ENCODE measurements around the gene LLGL1. TPM values are rescaled to one million over a fixed set of nuclear protein-coding genes. Genes with fewer than 3 reads are reported as not detected.
A peak's percentile ranks its signal among the peaks of the same experiment; 100 is the strongest.

The LLGL1 gene
- 35.4 and 36.4 TPM in 2 replicates for total RNA-seq

DNA sequence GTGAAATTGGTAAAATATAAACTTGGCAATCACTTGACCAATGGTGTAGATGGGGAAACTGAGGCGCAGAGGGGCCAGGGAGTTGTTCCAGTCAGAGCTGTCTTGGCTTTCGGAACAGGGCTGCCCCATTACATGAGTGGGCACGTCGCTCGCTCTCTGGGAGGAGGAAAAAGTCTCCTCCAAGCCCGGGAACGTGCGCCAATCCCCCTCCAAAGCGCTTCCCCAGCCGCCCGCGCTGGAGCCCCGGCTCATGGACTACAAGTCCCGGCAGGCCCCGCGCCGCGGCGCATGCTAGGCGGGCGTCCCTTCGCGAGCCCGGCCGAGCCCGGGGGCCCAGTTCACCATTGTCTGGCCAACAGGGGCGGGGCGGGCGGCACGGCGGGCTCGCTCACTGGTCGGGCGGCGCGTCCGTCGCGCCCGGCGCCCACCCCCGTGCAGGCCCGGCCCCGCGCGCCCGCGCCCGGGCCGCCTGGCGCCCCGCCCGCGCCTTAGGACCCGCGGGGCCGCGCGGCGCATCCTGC lies at the start of gene LLGL1:
LLGL1 (plus strand) TSS at position 515 of the 521 bp plus-strand sequence. CDS start 48 bp downstream, outside the sequence.
- DNase-seq (ENCODE audit: low read depth, low spot score): peak; percentile 75

DNA sequence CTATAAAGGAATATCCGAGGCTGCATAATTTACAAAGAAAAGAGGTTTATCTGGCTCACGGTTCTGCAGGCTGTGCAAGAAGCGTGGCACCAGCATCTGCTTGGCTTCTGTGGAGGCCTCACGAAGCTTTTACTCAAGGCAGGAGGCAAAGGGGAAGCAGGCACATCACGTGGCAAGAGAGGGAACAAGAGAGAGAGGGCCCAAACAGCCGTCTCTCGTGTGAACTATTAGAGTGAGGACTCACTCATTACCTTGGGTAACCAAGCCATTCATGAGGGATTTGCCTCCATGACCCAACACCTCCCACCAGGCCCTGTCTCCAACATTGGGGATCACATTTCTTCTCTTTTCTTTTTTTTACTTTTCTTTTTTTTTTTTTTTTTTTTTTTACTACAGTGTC lies 49.3 kb upstream of the LLGL1 start:
- DNase-seq (ENCODE audit: low read depth, low spot score): no peak

DNA sequence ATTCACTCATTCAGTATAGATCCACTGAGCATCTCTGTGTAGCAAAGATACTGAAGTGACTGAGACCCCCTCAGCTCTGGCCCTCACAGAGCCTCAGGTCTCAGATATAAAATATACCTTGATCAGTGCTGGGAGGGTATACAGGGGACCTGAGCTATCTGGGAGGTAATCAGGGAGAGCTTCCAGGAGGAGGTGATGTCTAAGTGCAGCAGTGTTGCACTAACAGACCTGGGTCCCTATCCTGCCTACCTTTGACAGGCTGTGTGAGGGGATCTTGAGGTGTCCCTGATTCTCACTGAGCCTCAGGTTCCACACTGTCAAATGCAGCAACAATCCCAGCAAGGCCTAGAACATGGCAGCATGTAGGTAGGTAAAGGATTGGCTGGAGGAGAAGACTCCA lies 48.3 kb upstream of the LLGL1 start:
- no peak for DNase-seq (ENCODE audit: low read depth, low spot score)

DNA sequence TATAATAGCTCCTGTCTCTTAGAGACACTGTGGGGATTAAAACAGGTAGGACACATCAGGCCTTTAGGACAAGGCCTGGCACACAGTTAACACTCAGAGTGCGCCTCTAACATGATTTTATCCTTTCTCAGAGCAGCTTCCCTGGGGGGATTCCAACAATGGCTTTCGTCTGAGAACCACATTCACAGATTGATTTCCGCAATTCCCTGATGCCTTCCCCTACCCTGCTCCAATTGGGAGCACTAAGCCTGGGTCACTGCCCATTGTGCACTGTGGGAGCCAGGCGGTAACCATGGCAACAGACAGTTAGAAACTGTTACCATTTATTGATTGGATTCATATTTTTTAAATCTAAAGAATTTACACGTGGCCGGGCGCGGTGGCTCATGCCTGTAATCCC lies 47.7 kb upstream of the LLGL1 start:
- DNase-seq (ENCODE audit: low read depth, low spot score): no peak

DNA sequence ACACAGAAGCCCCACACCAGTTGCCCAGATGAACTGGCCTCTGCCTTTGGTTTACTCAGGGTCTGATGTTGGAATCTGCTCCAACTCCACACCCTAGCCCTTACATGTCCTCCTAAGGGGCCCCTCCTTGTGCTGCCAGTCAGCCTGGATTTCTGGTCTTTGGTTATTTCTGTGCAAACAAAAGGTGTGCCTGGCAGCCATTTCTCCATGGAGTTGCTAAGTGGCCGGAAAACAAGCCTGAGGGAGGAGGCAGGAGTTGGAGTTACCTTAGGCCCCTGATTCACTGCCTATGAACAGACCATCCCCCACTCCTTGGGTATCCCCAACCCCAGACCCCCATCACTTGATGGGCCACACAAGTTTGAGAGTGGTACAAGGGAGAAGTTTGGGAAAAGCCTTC lies 46.2 kb upstream of the LLGL1 start:
- no peak for DNase-seq (ENCODE audit: low read depth, low spot score)

DNA sequence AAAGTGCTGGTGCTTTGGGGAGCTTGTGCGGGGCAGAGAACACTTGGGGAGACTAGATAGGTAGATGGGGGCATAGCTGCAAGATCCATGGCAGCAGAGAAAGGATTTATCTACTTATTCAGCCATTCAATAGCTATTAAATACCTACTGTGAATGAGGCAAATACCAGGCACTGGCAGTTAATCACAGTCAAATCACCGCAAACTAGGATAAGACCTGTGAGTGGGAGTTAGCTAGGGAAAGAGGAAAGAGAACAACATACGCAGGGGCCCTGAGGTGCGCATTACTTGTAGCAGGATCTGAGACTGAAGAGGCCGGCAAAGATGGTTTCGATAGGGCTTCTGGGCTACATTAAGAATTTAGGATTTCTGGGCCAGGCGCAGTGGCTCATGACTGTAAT lies 45.6 kb upstream of the LLGL1 start:
- DNase-seq (ENCODE audit: low read depth, low spot score): no peak

DNA sequence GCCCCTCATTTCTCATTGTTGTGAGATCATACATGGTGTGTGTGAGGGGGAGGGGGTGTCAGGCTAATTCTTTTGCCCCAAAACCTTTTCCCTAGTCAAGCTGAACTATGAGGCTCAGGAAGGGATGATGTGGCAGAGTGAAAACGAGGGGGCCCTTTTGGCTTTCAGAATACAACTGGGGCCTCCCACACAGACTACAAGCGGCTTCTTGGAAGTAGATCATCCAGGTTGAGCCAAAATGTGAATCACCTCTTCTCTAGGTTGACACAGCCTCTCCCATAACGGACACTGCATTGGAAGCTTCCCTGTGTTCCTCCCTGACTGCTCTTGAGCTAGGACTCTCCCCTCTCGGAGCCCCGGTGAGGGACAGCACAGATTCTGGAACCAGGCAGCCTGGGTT lies 44.1 kb upstream of the LLGL1 start:
- DNase-seq (ENCODE audit: low read depth, low spot score): no peak

DNA sequence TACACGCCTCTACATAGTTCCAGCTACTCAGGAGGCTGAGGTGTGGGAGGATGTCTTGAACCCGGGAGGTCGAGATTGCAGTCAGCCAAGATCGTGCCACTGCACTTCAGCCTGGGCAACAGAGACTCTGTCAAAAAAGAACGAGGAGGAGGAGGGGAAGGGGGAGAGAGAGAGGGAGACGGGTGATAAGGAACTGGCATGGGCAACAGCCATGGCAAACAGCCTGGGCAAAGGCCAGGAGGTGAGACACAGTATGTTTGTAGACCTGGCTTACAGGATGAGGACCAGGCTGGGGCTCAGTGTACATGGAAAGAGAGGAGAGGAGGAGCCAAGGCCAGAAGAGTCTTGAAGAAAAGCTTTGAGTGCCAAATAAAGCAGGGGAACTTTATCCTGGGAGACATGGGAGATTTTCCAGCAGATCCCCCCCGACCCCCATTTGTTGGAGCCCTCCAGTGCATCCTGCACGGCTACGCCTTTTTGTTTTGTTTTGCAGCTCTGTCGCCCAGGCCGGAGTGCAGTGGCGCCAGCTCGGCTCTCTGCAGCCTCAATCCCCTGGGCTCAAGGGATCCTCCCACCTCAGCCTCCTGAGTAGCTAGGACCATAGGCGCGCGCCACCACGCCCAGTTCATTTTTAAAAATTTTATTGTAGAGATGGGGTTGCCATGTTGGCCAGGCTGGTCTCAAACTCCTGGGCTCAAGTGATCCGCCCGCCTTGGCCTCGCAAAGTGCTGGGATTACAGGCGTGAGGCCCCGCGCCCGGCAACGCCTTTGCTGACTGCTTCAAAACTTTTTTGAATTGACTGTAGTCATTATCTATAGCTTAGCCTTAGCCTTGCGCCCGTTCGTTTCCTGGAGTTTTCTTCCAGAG lies 43.1 kb upstream of the LLGL1 start:
- no peak for DNase-seq (ENCODE audit: low read depth, low spot score)

DNA sequence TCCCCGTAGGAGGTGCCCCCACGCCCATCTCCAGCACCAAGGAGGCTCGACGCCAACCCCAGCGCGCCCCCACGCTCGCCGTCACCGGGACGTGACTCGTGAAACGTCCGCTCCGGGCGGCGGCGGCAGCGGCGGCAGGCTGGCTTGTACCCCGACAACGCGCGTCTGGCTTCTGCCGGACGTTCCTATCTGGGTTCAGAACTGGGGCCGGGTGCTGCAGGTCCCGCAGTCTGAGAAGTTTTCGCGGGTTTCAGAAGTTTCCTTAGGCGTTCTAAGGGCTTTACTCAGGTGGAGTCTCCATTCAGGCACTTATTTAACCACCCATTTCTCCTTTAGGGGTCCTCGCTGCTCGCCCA lies 42.5 kb upstream of the LLGL1 start:
- DNase-seq (ENCODE audit: low read depth, low spot score): peak; percentile 43

DNA sequence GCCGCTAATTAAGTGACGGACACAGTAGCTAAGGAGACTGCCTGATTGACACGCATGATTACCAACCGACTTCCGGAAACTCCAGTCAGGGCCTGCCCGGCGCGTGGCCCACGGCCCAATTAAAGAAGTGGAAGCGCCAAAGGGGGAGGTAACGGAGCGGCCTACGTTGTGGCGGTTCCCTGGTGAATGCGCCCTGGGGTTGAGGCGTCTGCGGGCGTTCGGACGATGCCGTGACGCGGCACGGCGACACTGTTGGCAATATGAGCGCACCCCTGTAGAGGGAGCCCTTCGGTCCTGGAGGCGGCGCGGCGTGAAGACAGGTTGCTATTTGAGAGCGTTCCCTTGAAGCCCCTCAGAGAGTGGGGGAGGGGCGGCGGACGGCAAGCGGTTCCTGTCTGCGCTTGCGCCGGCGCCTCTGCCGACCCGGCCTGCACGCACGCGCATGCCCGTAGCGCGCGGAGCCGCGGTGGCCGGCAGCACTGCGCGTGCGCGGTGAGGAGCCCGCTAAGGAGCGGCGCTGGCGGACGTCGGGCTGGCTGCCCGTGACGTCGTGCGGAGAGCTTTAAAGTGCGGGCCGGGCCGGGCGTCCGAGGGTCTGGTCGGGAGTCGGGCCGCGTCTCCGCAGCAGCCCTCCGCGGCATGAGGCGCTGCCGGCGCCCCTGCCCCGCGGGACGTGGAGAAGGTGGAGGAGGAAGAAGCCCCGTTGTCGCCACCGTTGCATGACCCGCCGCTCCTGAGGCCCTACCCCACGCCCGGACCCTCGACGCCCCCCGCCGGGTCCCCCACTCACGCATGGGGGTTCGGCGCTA lies 41.9 kb upstream of the LLGL1 start, which contains the start of gene ALKBH5:
ALKBH5 (plus strand) TSS at position 495 of the 809 bp plus-strand sequence. CDS start 416 bp downstream, outside the sequence.
- peak; percentile 98 for DNase-seq (ENCODE audit: low read depth, low spot score)

DNA sequence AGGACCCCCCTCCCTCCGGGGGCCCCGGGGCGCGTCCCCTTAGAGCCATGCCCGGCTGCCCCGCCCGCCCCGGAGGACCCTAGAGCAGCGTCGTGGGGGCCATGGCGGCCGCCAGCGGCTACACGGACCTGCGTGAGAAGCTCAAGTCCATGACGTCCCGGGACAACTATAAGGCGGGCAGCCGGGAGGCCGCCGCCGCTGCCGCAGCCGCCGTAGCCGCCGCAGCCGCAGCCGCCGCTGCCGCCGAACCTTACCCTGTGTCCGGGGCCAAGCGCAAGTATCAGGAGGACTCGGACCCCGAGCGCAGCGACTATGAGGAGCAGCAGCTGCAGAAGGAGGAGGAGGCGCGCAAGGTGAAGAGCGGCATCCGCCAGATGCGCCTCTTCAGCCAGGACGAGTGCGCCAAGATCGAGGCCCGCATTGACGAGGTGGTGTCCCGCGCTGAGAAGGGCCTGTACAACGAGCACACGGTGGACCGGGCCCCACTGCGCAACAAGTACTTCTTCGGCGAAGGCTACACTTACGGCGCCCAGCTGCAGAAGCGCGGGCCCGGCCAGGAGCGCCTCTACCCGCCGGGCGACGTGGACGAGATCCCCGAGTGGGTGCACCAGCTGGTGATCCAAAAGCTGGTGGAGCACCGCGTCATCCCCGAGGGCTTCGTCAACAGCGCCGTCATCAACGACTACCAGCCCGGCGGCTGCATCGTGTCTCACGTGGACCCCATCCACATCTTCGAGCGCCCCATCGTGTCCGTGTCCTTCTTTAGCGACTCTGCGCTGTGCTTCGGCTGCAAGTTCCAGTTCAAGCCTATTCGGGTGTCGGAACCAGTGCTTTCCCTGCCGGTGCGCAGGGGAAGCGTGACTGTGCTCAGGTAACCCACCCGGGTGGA lies 41.0 kb upstream of the LLGL1 start:
- DNase-seq (ENCODE audit: low read depth, low spot score): no peak

DNA sequence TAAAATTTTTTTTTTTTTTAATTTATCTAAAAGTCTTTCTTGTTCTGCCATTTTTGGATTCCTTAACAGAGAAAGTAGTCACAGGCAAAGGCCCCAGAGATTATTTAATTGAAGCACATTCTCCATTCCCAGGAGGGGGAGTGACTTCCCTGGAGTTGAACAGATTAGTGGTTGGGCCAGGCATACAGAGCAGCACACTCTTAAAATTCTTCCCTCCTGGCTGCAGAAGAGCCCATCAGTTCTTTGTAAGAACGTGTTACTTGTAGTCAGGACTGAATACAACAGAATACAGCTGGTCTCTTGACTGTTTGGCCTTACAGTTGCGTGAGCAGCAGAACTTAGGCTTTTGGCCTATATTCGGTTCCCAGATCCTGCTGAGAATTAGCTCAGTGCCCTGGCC lies 40.0 kb upstream of the LLGL1 start:
- DNase-seq (ENCODE audit: low read depth, low spot score): no peak

DNA sequence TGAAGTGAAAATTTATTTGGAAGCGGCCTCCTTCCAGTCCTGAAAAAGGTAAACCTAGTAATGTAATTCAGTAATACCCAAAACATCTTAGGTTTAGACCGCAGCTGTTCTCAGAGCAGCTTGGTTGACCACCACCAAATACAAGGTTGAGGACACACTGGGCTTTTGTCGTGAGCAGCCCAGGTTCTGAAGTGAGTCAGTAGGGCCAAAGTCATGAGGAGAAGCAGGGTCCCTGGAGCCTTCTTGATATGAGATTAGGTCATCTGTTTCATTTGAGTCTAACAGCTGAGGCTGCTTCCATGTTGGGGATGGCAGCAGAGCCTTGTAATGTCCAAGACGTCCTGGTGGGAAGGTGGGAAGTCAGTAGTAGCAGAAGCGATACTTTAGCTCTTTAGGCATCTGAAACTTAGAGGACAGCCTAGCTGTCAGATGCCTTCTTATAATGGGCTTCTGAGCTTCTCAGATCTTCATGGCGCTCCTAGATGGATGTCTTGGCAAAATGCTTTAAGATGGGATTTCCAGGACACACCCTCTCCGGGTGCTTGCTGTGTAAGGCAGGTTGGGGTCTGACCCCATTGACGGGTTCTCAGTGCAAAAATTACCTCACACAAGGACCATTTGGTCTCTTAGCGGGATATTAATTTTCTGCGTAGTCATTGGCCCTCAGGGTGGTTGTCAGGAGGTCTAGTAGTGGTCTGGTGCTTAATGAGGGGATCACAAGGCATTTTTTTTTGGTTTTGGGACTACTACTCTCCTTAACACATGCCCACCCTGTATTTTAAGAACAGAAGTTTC lies 39.4 kb upstream of the LLGL1 start:
- no peak for DNase-seq (ENCODE audit: low read depth, low spot score)

DNA sequence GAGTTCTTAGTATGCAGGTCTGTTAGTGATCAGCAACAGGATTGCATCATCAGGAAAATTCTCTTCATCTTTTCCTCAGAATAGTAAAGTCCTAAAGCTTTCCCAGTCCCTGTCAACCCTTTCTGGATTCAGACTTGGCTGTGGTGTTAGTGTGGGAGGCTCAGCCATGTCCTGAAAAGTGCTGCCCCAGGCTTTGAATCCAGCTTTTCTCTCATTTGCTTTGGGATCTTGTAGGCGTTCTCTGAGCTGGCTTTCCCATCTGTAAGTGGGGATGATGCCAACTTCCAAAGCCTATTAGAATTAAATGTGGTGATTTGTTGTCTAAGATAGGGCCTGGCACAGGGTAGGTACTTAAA lies 38.8 kb upstream of the LLGL1 start:
- DNase-seq (ENCODE audit: low read depth, low spot score): no peak

DNA sequence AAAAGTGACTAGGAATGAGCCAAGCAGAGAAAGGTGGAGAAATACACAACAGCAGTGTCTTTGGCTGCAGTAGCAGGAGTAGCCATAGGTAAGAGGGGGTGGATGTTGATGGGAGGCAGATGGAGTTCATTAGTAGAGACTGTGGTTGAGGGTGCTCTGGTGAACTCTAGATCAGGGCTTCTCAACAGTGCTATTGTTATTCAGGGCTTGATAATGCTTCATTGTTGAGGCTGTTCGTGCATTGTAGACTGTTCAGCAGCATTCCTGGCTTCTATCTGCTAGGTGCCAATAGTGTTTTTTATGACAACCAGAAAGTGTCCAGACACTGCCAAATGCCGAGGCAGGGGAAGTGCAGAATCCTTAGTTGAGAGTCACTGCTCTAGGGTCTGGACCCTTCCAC lies 38.2 kb upstream of the LLGL1 start:
- DNase-seq (ENCODE audit: low read depth, low spot score): no peak

DNA sequence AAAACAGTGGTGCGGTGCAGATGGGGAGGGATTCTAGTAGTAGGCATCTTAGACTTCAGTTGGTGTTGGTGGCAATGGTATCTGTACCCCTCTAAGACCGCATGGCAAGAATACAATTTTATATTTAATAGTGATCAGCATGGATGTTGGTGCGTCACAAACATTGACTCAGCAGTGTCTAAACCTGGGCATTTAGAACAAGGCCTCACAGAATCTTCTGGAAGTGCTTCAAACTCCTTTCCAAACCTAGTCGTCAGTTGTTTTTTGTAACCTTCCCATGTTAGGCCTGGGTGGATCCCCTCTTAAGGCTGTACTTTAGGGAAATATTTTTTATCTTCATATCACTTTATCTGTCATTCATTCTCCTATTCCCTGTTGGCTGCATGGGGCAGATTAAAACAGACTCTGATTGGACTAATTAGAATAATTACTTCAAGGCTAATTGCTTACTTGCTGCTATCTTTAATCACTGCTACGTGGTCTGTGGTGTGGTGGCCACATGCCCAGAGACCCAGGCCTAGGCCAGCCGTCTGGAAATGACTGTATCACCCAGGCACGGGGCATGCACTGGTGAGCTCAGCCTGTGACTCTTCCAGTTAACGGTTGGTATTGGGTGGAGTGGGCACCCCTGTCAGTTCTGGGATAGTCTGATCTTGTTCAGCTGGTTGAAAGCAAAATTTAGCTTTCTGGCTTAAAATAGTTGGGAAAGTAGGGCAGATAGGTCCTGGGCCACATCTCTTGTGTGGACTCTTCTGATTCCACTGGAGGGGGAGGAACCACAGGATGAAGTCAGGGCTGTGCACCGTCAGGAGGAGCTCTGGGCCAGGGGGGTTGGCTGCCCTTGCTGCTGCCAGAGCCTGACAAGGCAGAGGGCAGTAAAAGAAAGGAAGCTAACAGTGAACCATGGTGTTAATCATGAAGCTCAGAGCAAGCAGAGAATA lies 37.3 kb upstream of the LLGL1 start:
- DNase-seq (ENCODE audit: low read depth, low spot score): no peak

DNA sequence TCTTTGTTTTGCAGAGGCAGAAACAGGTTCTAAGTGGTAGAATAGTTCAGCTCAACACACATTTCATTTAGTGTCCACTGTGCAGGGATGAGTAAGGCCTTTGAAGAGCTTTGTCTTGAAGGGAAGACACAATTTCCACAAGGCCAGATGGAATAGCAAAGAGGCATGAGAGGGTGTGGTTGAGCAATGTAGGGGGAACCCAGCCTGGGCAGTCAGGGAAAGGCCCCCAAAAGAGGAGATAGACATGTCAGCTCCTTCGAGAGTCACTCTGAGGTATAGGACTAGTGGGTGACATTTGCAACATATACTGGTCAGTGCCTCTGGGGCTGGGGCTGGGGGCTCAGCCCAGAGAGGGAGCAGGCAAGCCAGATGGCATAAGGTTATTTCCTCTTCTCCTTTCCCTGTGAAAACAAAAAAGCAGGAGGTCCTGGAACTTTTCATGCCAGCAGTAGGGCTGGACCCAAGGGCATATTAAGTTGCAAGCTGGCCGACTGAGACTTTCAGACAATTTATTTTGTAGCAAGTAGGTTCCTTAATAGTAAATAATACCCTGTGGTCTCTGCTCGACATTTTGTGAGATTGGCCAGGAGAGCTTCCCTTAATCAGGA lies 34.7 kb upstream of the LLGL1 start:
- no peak for DNase-seq (ENCODE audit: low read depth, low spot score)

DNA sequence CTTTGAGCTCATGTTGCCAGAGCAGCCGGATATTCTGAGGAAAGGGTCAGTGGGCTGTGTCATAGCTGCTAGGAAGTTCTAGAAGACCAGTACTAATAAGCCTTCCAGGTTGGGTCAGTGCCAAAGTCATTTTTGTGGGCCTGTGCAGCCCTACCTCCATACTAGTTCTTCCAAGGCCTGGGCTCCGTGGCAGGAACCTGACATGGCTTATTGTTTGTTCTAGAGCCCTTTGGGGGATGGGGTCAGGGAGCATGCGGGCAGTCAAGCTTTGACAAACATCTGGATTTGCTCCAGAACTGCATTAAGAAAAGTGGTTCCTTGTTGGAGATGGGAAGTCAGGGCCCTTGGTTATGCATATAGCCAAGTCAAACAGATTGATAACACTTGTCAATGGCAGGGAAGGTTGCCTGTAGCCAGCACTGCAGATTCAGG lies 34.2 kb upstream of the LLGL1 start:
- DNase-seq (ENCODE audit: low read depth, low spot score): peak; percentile 33

DNA sequence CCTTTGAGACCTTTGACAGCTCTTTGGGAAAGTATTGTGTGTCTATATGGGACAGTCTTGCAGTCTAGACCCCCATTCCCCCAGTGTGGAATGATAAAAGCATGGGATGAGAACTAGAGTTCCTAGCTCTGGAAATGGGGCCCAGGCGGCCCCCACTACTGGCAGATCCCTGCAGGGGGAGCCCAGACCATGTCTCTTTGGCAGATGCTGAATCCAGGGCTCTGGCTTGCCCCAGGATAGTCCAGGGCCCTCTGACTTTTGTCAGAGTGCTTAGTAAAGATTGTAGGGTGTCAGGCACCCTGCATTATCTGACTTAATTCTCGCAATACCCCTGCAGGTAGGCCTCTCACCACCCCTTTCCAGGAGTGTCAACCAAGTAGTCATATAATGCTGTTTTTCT lies 33.5 kb upstream of the LLGL1 start:
- no peak for DNase-seq (ENCODE audit: low read depth, low spot score)

All from pulmonary artery endothelial cell (primary cell).